GM12891 (cell line): Measurements from ENCODE around the gene LANCL3.
A peak's percentile ranks its signal among the peaks of the same experiment; 100 is the strongest.

Experiments used
- DNase-seq: peaks from one replicate; pipeline ENCODE4 v3.0.0; 2011; ENCODE audit warnings: low spot score; ENCODE audit not compliant: insufficient read length
- FAIRE-seq: peaks from 2 replicates; lab custom pipeline; 2011; peaks lifted over from hg19 to GRCh38; lab: Jason Lieb, UNC
- PAX5 ChIP-seq: IDR thresholded peaks from 2 replicates; pipeline ENCODE4 v1.6.1; 2011; ENCODE audit warnings: low read length, moderate library complexity, mild to moderate bottlenecking; ENCODE audit not compliant: insufficient read depth, severe bottlenecking
- POLR2A ChIP-seq: IDR thresholded peaks from 2 replicates; pipeline ENCODE4 v1.6.1; 2011; ENCODE audit warnings: low read depth, low read length, control low read depth
- POLR2AphosphoS5 ChIP-seq: IDR thresholded peaks from 2 replicates; pipeline ENCODE4 v1.6.1; 2011; ENCODE audit warnings: low read depth, low read length, control low read depth
- POU2F2 ChIP-seq: IDR thresholded peaks from 2 replicates; pipeline ENCODE4 v1.6.1; 2011; ENCODE audit warnings: low read depth, mild to moderate bottlenecking, control low read depth, low read length, moderate library complexity
- SPI1 ChIP-seq: IDR thresholded peaks from 2 replicates; pipeline ENCODE4 v1.6.1; 2011; ENCODE audit warnings: low read depth, low read length, control low read depth
- TAF1 ChIP-seq: IDR thresholded peaks from 2 replicates; pipeline ENCODE4 v1.6.1; 2011; ENCODE audit warnings: low read depth, low read length, control low read depth

The LANCL3 gene

GRCh38 chrX:37653397-37654085, 82.1 kb downstream of the LANCL3 start:
- TF ChIP-seq TAF1: no peak
- no peak for TF ChIP-seq POLR2A
- TF ChIP-seq PAX5: no peak
- TF ChIP-seq POU2F2: no peak
- TF ChIP-seq SPI1: no peak
- TF ChIP-seq POLR2AphosphoS5: no peak
- FAIRE-seq (no peak), DNase-seq (no peak)

DNA sequence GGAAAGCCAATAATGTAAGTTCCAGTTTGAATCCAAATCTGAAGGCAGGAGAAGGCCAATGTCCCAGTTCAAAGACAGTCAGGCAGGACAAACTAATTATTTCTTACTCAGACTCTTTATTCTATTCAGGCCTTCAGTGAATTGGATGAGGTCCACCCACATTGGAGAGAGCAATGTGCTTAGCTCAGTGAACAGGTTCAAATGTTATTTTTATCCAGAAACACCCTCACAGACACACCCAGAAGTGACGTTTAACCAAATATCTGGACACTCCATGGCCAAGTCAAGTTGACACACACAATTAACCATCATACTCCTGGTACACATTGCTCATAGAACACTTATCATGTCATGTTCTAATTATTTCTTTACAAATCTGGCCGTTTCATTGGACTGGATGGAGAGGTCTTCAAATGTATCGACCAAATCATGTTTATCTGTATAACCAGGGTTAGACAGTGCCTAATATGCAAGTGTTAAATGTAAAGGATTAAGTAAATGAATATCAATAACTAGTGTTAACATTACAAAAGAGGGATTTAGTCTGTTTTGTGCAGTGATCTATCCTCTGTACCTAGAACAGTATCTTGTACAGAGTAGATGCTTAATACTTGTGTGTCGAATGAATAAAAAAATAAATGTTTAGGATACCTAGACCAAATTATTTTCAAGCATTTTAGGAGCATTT, 87.0 kb downstream of the LANCL3 start:
- no peak for FAIRE-seq

GRCh38 chrX:37659047-37659446, 87.6 kb downstream of the LANCL3 start:
- FAIRE-seq: no peak
- no peak for DNase-seq
- no peak for TF ChIP-seq SPI1

More for the DNA sequence above, 87.0 kb downstream of the LANCL3 start:
- no peak for DNase-seq
- TF ChIP-seq SPI1: no peak
- TF ChIP-seq TAF1: no peak
- no peak for TF ChIP-seq POLR2A
- no peak for TF ChIP-seq POU2F2
- TF ChIP-seq POLR2AphosphoS5: no peak
- TF ChIP-seq PAX5: no peak

- no peak for TF ChIP-seq PAX5
- TF ChIP-seq SPI1: no peak
- TF ChIP-seq POU2F2: no peak
- TF ChIP-seq POLR2AphosphoS5: no peak
- TF ChIP-seq POLR2A: no peak
- no peak for TF ChIP-seq TAF1
- DNase-seq (no peak), FAIRE-seq (no peak)
Measured at GRCh38 chrX:37662181-37662580, 90.7 kb downstream of the LANCL3 start.

DNA sequence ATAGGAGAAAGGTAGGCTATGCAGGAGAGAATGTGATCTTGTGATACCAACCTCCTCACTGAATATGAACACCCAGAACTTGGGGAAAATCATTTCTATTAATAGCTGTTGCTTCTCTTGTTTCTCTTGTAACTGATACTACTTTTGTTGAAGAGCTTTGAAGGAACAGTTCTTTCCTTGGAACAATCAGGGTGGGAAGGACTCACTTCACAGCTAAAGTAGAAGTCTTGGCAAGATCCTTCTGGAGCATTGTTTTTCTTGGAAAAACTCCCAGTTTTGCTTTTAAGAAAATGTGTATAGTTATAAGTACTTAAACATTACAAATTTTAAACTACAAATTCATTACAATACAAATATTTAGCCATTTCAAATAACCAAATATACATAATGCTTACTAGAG, 95.1 kb downstream of the LANCL3 start:
- DNase-seq (no peak), FAIRE-seq (no peak)
- no peak for TF ChIP-seq POLR2AphosphoS5
- no peak for TF ChIP-seq PAX5
- no peak for TF ChIP-seq POLR2A
- no peak for TF ChIP-seq TAF1
- no peak for TF ChIP-seq POU2F2
- no peak for TF ChIP-seq SPI1

- TF ChIP-seq POLR2A (no peak), SPI1 (no peak), TAF1 (no peak), PAX5 (no peak), POLR2AphosphoS5 (no peak), POU2F2 (no peak)
- no peak for DNase-seq
- no peak for FAIRE-seq
Measured at GRCh38 chrX:37667141-37667540, 95.7 kb downstream of the LANCL3 start.

DNA sequence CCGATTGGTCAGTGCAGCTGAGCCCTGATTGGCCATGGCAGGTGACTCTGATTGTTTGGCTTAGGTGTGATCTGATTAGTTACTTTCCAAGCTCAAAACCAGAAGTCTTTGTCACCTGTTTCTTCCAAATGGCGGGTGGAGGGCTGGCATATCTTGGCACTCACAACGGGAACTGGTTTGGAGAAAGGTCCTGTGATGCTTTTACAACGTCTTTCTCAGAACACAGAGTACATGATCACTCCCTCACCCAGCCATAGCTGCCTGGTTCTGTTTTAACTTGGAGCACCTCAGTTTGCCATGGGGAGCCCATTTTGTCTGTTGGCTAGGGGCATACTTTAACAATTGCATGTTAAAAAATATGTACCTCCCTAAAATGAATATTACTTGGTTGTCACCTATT, 101.1 kb downstream of the LANCL3 start:
- no peak for FAIRE-seq
- TF ChIP-seq POU2F2: no peak
- TF ChIP-seq PAX5: no peak
- TF ChIP-seq SPI1: no peak
- TF ChIP-seq POLR2A: no peak
- TF ChIP-seq POLR2AphosphoS5: no peak
- no peak for TF ChIP-seq TAF1
- DNase-seq: no peak

DNA sequence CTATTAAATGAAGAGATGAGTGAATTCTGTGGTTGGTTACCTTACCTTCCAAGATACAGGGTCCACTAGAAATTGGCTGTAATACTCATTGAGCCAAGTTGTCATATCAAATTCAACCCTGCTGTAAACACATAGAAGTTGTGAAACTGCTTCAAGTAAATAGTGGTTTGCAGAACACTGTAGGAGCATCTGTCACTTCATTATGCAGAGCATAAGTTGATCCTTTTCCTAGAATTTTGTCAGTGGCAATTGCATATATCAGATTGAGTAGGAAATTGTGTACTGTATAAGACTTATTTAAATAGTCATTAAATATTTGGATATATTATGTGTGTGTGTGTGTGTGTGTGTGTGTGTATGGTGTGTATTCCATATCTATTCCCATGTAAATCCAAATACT, 105.3 kb downstream of the LANCL3 start:
- no peak for TF ChIP-seq PAX5
- TF ChIP-seq POU2F2: no peak
- TF ChIP-seq POLR2AphosphoS5: no peak
- FAIRE-seq (no peak), DNase-seq (no peak)

DNA sequence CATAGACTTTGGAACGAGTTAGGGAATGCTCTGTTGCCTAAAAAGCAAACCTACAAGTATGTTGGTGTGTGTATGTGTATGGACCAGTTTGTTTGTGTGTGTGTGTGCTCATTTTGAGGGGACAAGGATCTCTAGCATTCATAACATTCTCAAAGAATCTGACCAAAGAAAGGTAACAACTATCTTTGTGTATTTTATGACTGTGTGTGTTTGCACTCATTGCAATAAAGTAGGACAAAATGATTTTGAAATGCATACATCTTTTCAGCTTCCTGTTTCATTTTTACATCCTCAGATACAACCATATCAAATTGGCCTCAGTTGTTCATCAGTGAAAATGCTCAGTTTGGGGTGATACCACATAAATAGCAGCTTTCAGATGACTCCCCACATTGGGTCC, 105.8 kb downstream of the LANCL3 start:
- peak; percentile 78 for FAIRE-seq
- TF ChIP-seq POLR2AphosphoS5: no peak

GRCh38 chrX:37677765-37678164, 106.3 kb downstream of the LANCL3 start:
- TF ChIP-seq SPI1: no peak
- TF ChIP-seq PAX5: no peak
- TF ChIP-seq POU2F2: no peak
- TF ChIP-seq POLR2AphosphoS5: no peak
- no peak for TF ChIP-seq TAF1
- TF ChIP-seq POLR2A: no peak
- FAIRE-seq: no peak
- DNase-seq: no peak

More for the DNA sequence above, 105.8 kb downstream of the LANCL3 start:
- no peak for DNase-seq

- DNase-seq (no peak), FAIRE-seq (no peak)
- TF ChIP-seq PAX5: no peak
- no peak for TF ChIP-seq SPI1
- TF ChIP-seq POU2F2: no peak
- no peak for TF ChIP-seq TAF1
- TF ChIP-seq POLR2A: no peak
- no peak for TF ChIP-seq POLR2AphosphoS5
Measured at GRCh38 chrX:37678574-37678973, 107.1 kb downstream of the LANCL3 start.

GRCh38 chrX:37679230-37679629, 107.8 kb downstream of the LANCL3 start:
- no peak for FAIRE-seq

More at GRCh38 chrX:37679230-37679629, 107.8 kb downstream of the LANCL3 start:
- no peak for TF ChIP-seq POLR2AphosphoS5
- TF ChIP-seq POLR2A: no peak
- TF ChIP-seq POU2F2: no peak
- no peak for TF ChIP-seq TAF1
- no peak for DNase-seq
